H54 (cell line): ENCODE measurements around the gene SPIRE2.

Source experiments
- DNase-seq: peaks from one replicate; pipeline ENCODE4 v3.0.0; 2011; ENCODE audit warnings: low spot score, mixed read lengths; ENCODE audit not compliant: insufficient read length
- FAIRE-seq: peaks from 3 replicates; lab custom pipeline; 2011; peaks lifted over from hg19 to GRCh38; lab: Jason Lieb, UNC
- POLR2A ChIP-seq: IDR thresholded peaks from 2 replicates; pipeline ENCODE4 v1.6.1; 2011; ENCODE audit warnings: low read depth, mild to moderate bottlenecking, low read length

Gene SPIRE2

GRCh38 chr16:89837014-89837546, 8.8 kb downstream of the SPIRE2 start:
- DNase-seq (no peak), FAIRE-seq (no peak)
- no peak for TF ChIP-seq POLR2A

- FAIRE-seq (no peak), DNase-seq (no peak)
- TF ChIP-seq POLR2A: no peak
These were observed 13.0 kb downstream of the SPIRE2 start for GRCh38 chr16:89841275-89841674.

GRCh38 chr16:89842471-89843408, 14.5 kb downstream of the SPIRE2 start:
- FAIRE-seq (no peak), DNase-seq (peak; percentile 87)

GRCh38 chr16:89843409-89844350, 15.4 kb downstream of the SPIRE2 start:
- no peak for FAIRE-seq
- no peak for DNase-seq
- no peak for TF ChIP-seq POLR2A

More at GRCh38 chr16:89842471-89843408, 14.5 kb downstream of the SPIRE2 start:
- no peak for TF ChIP-seq POLR2A

- TF ChIP-seq POLR2A: no peak
- FAIRE-seq: no peak
- no peak for DNase-seq
These were observed 16.6 kb downstream of the SPIRE2 start for GRCh38 chr16:89844739-89845339.

- no peak for DNase-seq
- no peak for FAIRE-seq
These were observed 17.1 kb downstream of the SPIRE2 start for GRCh38 chr16:89845417-89845816.

GRCh38 chr16:89847051-89847939, 19.0 kb downstream of the SPIRE2 start:
- DNase-seq (no peak), FAIRE-seq (no peak)
- no peak for TF ChIP-seq POLR2A

More at GRCh38 chr16:89845417-89845816, 17.1 kb downstream of the SPIRE2 start:
- TF ChIP-seq POLR2A: no peak

GRCh38 chr16:89847940-89848297, 19.6 kb downstream of the SPIRE2 start:
- DNase-seq (no peak), FAIRE-seq (no peak)
- no peak for TF ChIP-seq POLR2A

- DNase-seq (no peak), FAIRE-seq (no peak)
- no peak for TF ChIP-seq POLR2A
These were observed 20.7 kb downstream of the SPIRE2 start for GRCh38 chr16:89848974-89849373.

GRCh38 chr16:89853306-89853993, 25.2 kb downstream of the SPIRE2 start:
- no peak for TF ChIP-seq POLR2A
- FAIRE-seq (no peak), DNase-seq (no peak)

- no peak for FAIRE-seq
- no peak for TF ChIP-seq POLR2A
- DNase-seq: no peak
These were observed 27.1 kb downstream of the SPIRE2 start for GRCh38 chr16:89855301-89855945.

- FAIRE-seq (no peak), DNase-seq (no peak)
- TF ChIP-seq POLR2A: no peak
These were observed 27.7 kb downstream of the SPIRE2 start for GRCh38 chr16:89855986-89856385.
